ENCODE results near the gene IQGAP3.

- no peak for TF ChIP-seq EZH2phosphoT487 (IDR thresholded peaks at IDR 0.05; ENCODE audit: unreplicated experiment)
- TF ChIP-seq STAT1 (IDR thresholded peaks at IDR 0.05; ENCODE audit: unreplicated experiment), result no peak
Measured at GRCh38 chr1:156581661-156582387, 9.5 kb upstream of the IQGAP3 start.

All from GM23338 (cell line).